ENCODE measurements around the gene LAGE3.

DNA sequence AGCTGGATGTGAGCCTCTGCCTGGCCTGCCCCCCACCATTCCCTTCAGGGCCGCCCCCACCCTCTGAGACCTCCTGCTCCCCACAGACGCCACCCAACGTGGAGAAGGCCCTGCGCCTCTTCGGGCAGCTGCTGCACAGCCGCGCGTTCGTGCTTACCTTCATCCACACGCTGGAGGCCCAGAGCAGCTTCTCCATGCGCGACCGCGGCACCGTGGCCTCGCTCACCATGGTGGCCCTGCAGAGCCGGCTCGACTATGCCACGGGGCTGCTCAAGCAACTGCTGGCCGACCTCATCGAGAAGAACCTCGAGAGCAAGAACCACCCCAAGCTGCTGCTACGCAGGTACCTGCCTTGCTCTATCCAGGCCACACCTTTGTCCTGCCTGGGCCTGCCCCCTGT lies 10.9 kb downstream of the LAGE3 start:
- TF ChIP-seq CTCF (IDR thresholded peaks at IDR 0.05) (no peak), POLR2A (IDR thresholded peaks at IDR 0.05) (no peak)
